Measurements from ENCODE around the gene LPXN. TPM values are rescaled to one million over a fixed set of nuclear protein-coding genes. Genes with fewer than 3 reads are reported as not detected.
A peak's percentile ranks its signal among the peaks of the same experiment; 100 is the strongest.
"Not testable (repeated sequence)": the region's sequence is repeated elsewhere in the genome, so short reads cannot be mapped to it uniquely, and the experiment has no call there.

LPXN gene
- total RNA-seq, 1 experiment from 2014 or later: 10.3 TPM

GRCh38 chr11:58576887-58577471 lies 1.3 kb upstream of the LPXN start:
- H3K4me2 ChIP-seq: peak overlapping the region; percentile 86
- H3K4me3 ChIP-seq: peak overlapping the region; percentile 78
- no peaks in the 10 kb centered on the region for H3K9me2 ChIP-seq (ENCODE audit: insufficient read depth)
- peak in 1 of 2 experiments; percentile 43 for DNase-seq
- H3K4me1 ChIP-seq (replicated peaks; ENCODE audit: insufficient read depth): peaks cover 65% of the 10 kb centered on the region
- peak overlapping the region; percentile 97 for H3K27ac ChIP-seq
- intact Hi-C loops (cut with micrococcal nuclease; ENCODE audit: unreplicated experiment): loop anchor here (2.0 to 5.0 kb wide), 3 partner anchors 212 to 975 kb away; no protein-coding TSS in a partner anchor
- no TSS peak for BruUV-seq (replicated peaks)
- H3K27me3 ChIP-seq (ENCODE audit: insufficient read depth, low read depth): no peaks in the 10 kb centered on the region
- ChIA-PET CTCF (interaction anchor here (0.6 to 1.1 kb wide), 6 partner anchors 9 to 1725 kb away, joined by 3 read pairs; no protein-coding TSS in a partner anchor), POLR2A (ENCODE audit: unreplicated experiment) (interaction anchor here (0.6 kb wide), 2 partner anchors 49 to 825 kb away, joined by 5 to 7 read pairs; partner anchors contain the start of gene BTBD18)
- peaks cover 69% of the 10 kb centered on the region for H3F3A ChIP-seq (ENCODE audit: insufficient read depth, low read depth)
- peaks cover 52% of the 10 kb centered on the region for H3K79me2 ChIP-seq (ENCODE audit: low read depth)
- TF ChIP-seq EZH2 (IDR thresholded peaks at IDR 0.05; ENCODE audit: low read depth) (no peak), CTCF (conservative IDR thresholded peaks at IDR 0.05) (peak; percentile 69)
- peaks cover 17% of the 10 kb centered on the region for H4K20me1 ChIP-seq (ENCODE audit: insufficient read depth)
- peaks cover 7% of the 10 kb centered on the region; the same call in 1 of the 2 replicates for H3K36me3 ChIP-seq (ENCODE audit: low read depth)
- no peaks in the 10 kb centered on the region for H3K9me3 ChIP-seq (ENCODE audit: insufficient read depth, low read depth)
- H2AFZ ChIP-seq: peak overlapping the region; percentile 85; the same call in 1 of the 2 replicates

- Histone ChIP-seq H3K36me3 (ENCODE audit: low read depth) (no peaks in the 10 kb centered on the region), H3K27ac (peak overlapping the region; percentile 92), H3K4me3 (no peak overlapping the region), H3K27me3 (ENCODE audit: insufficient read depth, low read depth) (no peaks in the 10 kb centered on the region), H3K4me2 (peak overlapping the region; percentile 86), H4K20me1 (ENCODE audit: insufficient read depth) (no peaks in the 10 kb centered on the region; the same call in 1 of the 2 replicates), H3K4me1 (replicated peaks; ENCODE audit: insufficient read depth) (peaks cover 48% of the 10 kb centered on the region), H3K9me2 (ENCODE audit: insufficient read depth) (no peaks in the 10 kb centered on the region), H3F3A (ENCODE audit: insufficient read depth, low read depth) (peaks cover 66% of the 10 kb centered on the region), H3K79me2 (ENCODE audit: low read depth) (peaks cover 31% of the 10 kb centered on the region), H2AFZ (no peak overlapping the region), H3K9me3 (ENCODE audit: insufficient read depth, low read depth) (0 out of 2 replicates have a peak, but pooled peaks cover 5% of the 10 kb centered on the region)
- ChIA-PET POLR2A (ENCODE audit: unreplicated experiment) (no interaction called here), CTCF (no interaction called here)
- BruUV-seq (replicated peaks): no TSS peak
- no peak for TF ChIP-seq CTCF (conservative IDR thresholded peaks at IDR 0.05)
- TF ChIP-seq EZH2 (IDR thresholded peaks at IDR 0.05; ENCODE audit: low read depth): no peak
- intact Hi-C loops (cut with micrococcal nuclease; ENCODE audit: unreplicated experiment): loop anchor here (5.0 kb wide), 2 partner anchors 327 to 977 kb away; no protein-coding TSS in a partner anchor
- no peak for DNase-seq
Observed at GRCh38 chr11:58574881-58575280, 775 bp downstream of the LPXN start.

GRCh38 chr11:58573451-58574104 lies 2.1 kb downstream of the LPXN start:
- Histone ChIP-seq H3K79me2 (ENCODE audit: low read depth) (peaks cover 23% of the 10 kb centered on the region), H3K27me3 (ENCODE audit: insufficient read depth, low read depth) (no peaks in the 10 kb centered on the region), H2AFZ (peak overlapping the region; percentile 65), H3K27ac (peak overlapping the region; percentile 92), H3K4me2 (peak overlapping the region; percentile 86), H3K9me3 (ENCODE audit: insufficient read depth, low read depth) (0 out of 2 replicates have a peak, but pooled peaks cover 5% of the 10 kb centered on the region), H4K20me1 (ENCODE audit: insufficient read depth) (no peaks in the 10 kb centered on the region), H3K4me1 (replicated peaks; ENCODE audit: insufficient read depth) (peaks cover 48% of the 10 kb centered on the region), H3K36me3 (ENCODE audit: low read depth) (no peaks in the 10 kb centered on the region), H3K4me3 (peak overlapping the region; percentile 35; the same call in 1 of the 2 replicates), H3F3A (ENCODE audit: insufficient read depth, low read depth) (peaks cover 58% of the 10 kb centered on the region), H3K9me2 (ENCODE audit: insufficient read depth) (no peaks in the 10 kb centered on the region)
- ChIA-PET POLR2A (ENCODE audit: unreplicated experiment) (interaction anchor here (0.6 to 0.8 kb wide), 3 partner anchors 531 to 1098 kb away, joined by 4 to 7 read pairs (median 5); no protein-coding TSS in a partner anchor), CTCF (interaction anchor here (0.7 to 0.9 kb wide), 3 partner anchors 82 to 534 kb away, joined by 3 read pairs; no protein-coding TSS in a partner anchor)
- TF ChIP-seq CTCF (conservative IDR thresholded peaks at IDR 0.05) (no peak), EZH2 (IDR thresholded peaks at IDR 0.05; ENCODE audit: low read depth) (no peak)
- no TSS peak for BruUV-seq (replicated peaks)
- peak; percentile 59 to 89 for DNase-seq
- intact Hi-C loops (cut with micrococcal nuclease; ENCODE audit: unreplicated experiment): no loop called here

GRCh38 chr11:58572906-58573305 lies 2.8 kb downstream of the LPXN start:
- BruUV-seq (replicated peaks): not testable (repeated sequence)
- CTCF ChIA-PET: interaction anchor here (0.7 to 0.9 kb wide), 3 partner anchors 83 to 534 kb away, joined by 3 read pairs; no protein-coding TSS in a partner anchor
- peak overlapping the region; percentile 35; the same call in 1 of the 2 replicates for H3K4me3 ChIP-seq

More at GRCh38 chr11:58572906-58573305, 2.8 kb downstream of the LPXN start:
- Histone ChIP-seq H2AFZ (peak overlapping the region; percentile 65), H3K27ac (peak overlapping the region; percentile 92), H3K4me1 (replicated peaks; ENCODE audit: insufficient read depth) (peaks cover 48% of the 10 kb centered on the region), H3F3A (ENCODE audit: insufficient read depth, low read depth) (peaks cover 56% of the 10 kb centered on the region), H3K4me2 (peak overlapping the region; percentile 86), H3K79me2 (ENCODE audit: low read depth) (peaks cover 23% of the 10 kb centered on the region)
- H3K27me3 ChIP-seq (ENCODE audit: insufficient read depth, low read depth); intact Hi-C loops (cut with micrococcal nuclease; ENCODE audit: unreplicated experiment); H3K36me3 ChIP-seq (ENCODE audit: low read depth); DNase-seq; H3K9me2 ChIP-seq (ENCODE audit: insufficient read depth); H4K20me1 ChIP-seq (ENCODE audit: insufficient read depth); H3K9me3 ChIP-seq (ENCODE audit: insufficient read depth, low read depth): not testable (repeated sequence)
- POLR2A ChIA-PET (ENCODE audit: unreplicated experiment): interaction anchor here (0.6 to 0.8 kb wide), 3 partner anchors 532 to 1099 kb away, joined by 4 to 7 read pairs (median 5); no protein-coding TSS in a partner anchor

All from PC-9 (cell line).